ENCODE measurements around the gene CDC42SE1.
"Not testable (repeated sequence)": the region's sequence is repeated elsewhere in the genome, so short reads cannot be mapped to it uniquely, and the experiment has no call there.

CDC42SE1 gene

GRCh38 chr1:151059109-151060006, at the start of gene CDC42SE1:
Gene CDC42SE1 (minus strand): TSS chr1:151059622. CDS start chr1:151055730, 3,892 bp downstream.
- DNase-seq, result peak; percentile 86

GRCh38 chr1:151108331-151108730, 48.9 kb upstream of the CDC42SE1 start:
- DNase-seq, result no peak

- DNase-seq, result no peak
Observed at GRCh38 chr1:151106894-151107293, 47.5 kb upstream of the CDC42SE1 start.

- DNase-seq, result no peak
Observed at GRCh38 chr1:151104630-151105029, 45.2 kb upstream of the CDC42SE1 start.

- no peak for DNase-seq
Observed at GRCh38 chr1:151098126-151098525, 38.7 kb upstream of the CDC42SE1 start.

- DNase-seq, result not testable (repeated sequence)
Observed at GRCh38 chr1:151097426-151097825, 38.0 kb upstream of the CDC42SE1 start.

GRCh38 chr1:151085953-151086559, 26.6 kb upstream of the CDC42SE1 start:
- no peak for DNase-seq

GRCh38 chr1:151072224-151072623, 12.8 kb upstream of the CDC42SE1 start:
- no peak for DNase-seq

GRCh38 chr1:151070474-151071276, 11.3 kb upstream of the CDC42SE1 start, which contains the start of gene GABPB2:
Gene GABPB2 (plus strand): TSS chr1:151070761. CDS start chr1:151088190, 17,429 bp downstream.
- DNase-seq, result peak; percentile 85

GRCh38 chr1:151069103-151069486, 9.7 kb upstream of the CDC42SE1 start:
- DNase-seq, result no peak

- no peak for DNase-seq
Observed at GRCh38 chr1:151067185-151067584, 7.8 kb upstream of the CDC42SE1 start.

GRCh38 chr1:151065089-151065645, 5.7 kb upstream of the CDC42SE1 start:
- DNase-seq, result no peak

GRCh38 chr1:151062741-151063371, 3.4 kb upstream of the CDC42SE1 start:
- DNase-seq, result no peak

GRCh38 chr1:151061704-151062103, 2.3 kb upstream of the CDC42SE1 start:
- no peak for DNase-seq

- no peak for DNase-seq
Observed at GRCh38 chr1:151060657-151061421, 1.4 kb upstream of the CDC42SE1 start.

- DNase-seq, result peak; percentile 27
Observed at GRCh38 chr1:151060007-151060656, 710 bp upstream of the CDC42SE1 start, which contains the start of gene MLLT11. Gene MLLT11 (plus strand): TSS chr1:151060397. CDS start chr1:151067225, 6,828 bp downstream.

- no peak for DNase-seq
Observed at GRCh38 chr1:151058692-151059091, 730 bp downstream of the CDC42SE1 start.

- no peak for DNase-seq
Observed at GRCh38 chr1:151056149-151056548, 3.3 kb downstream of the CDC42SE1 start.

GRCh38 chr1:151055581-151055980, 3.8 kb downstream of the CDC42SE1 start:
- DNase-seq, result no peak

GRCh38 chr1:151054971-151055547, 4.4 kb downstream of the CDC42SE1 start:
- no peak for DNase-seq
